Mucosa of descending colon (tissue), 3 donors: ENCODE results near the gene OR10H3. TPM values are rescaled to one million over a fixed set of nuclear protein-coding genes. Genes with fewer than 3 reads are reported as not detected.
A peak's percentile ranks its signal among the peaks of the same experiment; 100 is the strongest.

Experiments used
- ATAC-seq: fragments of 200-7000 bp; cut with Tn5 transposase; one replicate; pipeline ENCODE4 v1.9.1; 2020; ENCODE audit warnings: mild to moderate bottlenecking, moderate library complexity
- DNase-seq, 3 donors: peaks; one replicate each; pipeline ENCODE4 v3.0.0-alpha.2; 2020
- H3K36me3 ChIP-seq: fragments of 200-600 bp; one replicate; pipeline ENCODE4 v1.8.0; 2021; ENCODE audit warnings: low read depth, mild to moderate bottlenecking
- H3K4me1 ChIP-seq: fragments of 200-600 bp; one replicate; pipeline ENCODE4 v1.8.0; 2021; ENCODE audit warnings: low read depth, mild to moderate bottlenecking
- H3K4me3 ChIP-seq: fragments of 200-600 bp; one replicate; pipeline ENCODE4 v1.8.0; 2021; ENCODE audit warnings: mild to moderate bottlenecking
- H3K9me3 ChIP-seq: fragments of 200-600 bp; one replicate; pipeline ENCODE4 v1.8.0; 2021; ENCODE audit warnings: mild to moderate bottlenecking
- intact Hi-C, 2 donors: fragments of 100-400 bp; cut with DNase I in 1 of 2; cut with micrococcal nuclease in 1 of 2; formaldehyde crosslinking; loops; one replicate each; pipeline versions ENCODE4 v1.11.0 to v1.11.1; 2022; cut with DNase I, micrococcal nuclease
- total RNA-seq, 3 donors: library from RNA; stranded (reverse); fragmentation: NEBNext Ultra II Directional in 2 of 3; extraction: Animal tissue kit (Norgen Biotek cat#: 25700) in 2 of 3; gene quantifications; one replicate each; pipeline versions ENCODE4 v1.2.1 to v1.2.4, GENCODE V29; 2021 to 2023
- TF ChIP-seq, protein P1 (sequence below): fragments of 200-600 bp; IDR thresholded peaks from one replicate; pipeline ENCODE4 v1.8.0; 2022; ENCODE audit warnings: antibody characterized with exemption, mild to moderate bottlenecking
- donor health status: DM: no; HTN: no; CAD: no; lungs with moderate emphysema.
- donor health status: DM: no; HTN: no; CAD: no.
- donor health status: DM: no; HTN: yes; CAD: no.

Gene OR10H3
- total RNA-seq, 3 donors from 2014 or later, result not detected

DNA sequence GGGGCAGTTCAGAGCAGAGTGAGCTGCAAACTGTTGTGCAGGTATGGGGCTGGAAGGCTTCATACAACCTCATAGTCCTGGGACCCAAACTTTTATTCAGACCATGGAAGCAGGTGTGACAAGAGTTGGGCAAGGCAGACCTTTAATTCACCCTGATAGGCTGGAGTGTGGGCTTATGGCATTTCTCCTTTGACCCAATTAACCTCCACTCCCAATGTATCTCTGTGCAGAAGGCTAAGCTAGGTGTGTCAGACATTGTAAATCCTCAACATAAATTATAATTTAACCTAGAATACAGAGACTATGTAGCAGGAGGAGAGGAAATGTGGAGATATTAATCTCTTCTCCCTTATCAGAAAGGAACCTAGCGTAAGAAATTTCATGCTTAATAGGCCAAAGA lies 22.1 kb upstream of the OR10H3 start:
- intact Hi-C loops, result no loop called here

GRCh38 chr19:15717809-15718208 lies 20.0 kb upstream of the OR10H3 start:
- H3K9me3 ChIP-seq, result no peaks in the 10 kb centered on the region
- H3K36me3 ChIP-seq, result no peaks in the 10 kb centered on the region
- DNase-seq, result no peak
- ATAC-seq, result no peak
- TF ChIP-seq, protein P1, sequence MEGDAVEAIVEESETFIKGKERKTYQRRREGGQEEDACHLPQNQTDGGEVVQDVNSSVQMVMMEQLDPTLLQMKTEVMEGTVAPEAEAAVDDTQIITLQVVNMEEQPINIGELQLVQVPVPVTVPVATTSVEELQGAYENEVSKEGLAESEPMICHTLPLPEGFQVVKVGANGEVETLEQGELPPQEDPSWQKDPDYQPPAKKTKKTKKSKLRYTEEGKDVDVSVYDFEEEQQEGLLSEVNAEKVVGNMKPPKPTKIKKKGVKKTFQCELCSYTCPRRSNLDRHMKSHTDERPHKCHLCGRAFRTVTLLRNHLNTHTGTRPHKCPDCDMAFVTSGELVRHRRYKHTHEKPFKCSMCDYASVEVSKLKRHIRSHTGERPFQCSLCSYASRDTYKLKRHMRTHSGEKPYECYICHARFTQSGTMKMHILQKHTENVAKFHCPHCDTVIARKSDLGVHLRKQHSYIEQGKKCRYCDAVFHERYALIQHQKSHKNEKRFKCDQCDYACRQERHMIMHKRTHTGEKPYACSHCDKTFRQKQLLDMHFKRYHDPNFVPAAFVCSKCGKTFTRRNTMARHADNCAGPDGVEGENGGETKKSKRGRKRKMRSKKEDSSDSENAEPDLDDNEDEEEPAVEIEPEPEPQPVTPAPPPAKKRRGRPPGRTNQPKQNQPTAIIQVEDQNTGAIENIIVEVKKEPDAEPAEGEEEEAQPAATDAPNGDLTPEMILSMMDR, result no peak
- intact Hi-C loops, result no loop called here
- peaks cover 7% of the 10 kb centered on the region for H3K4me1 ChIP-seq
- no peak overlapping the region for H3K4me3 ChIP-seq

More for the DNA sequence above, 22.1 kb upstream of the OR10H3 start:
- H3K4me1 ChIP-seq, result peaks cover 7% of the 10 kb centered on the region
- H3K4me3 ChIP-seq, result no peak overlapping the region
- TF ChIP-seq, protein P1, result no peak
- ATAC-seq (peak; percentile 88), DNase-seq (peak in 1 of 3 donors; percentile 21)
- H3K9me3 ChIP-seq, result no peaks in the 10 kb centered on the region
- H3K36me3 ChIP-seq, result no peaks in the 10 kb centered on the region

GRCh38 chr19:15721268-15721667 lies 16.5 kb upstream of the OR10H3 start:
- Histone ChIP-seq H3K4me1 (peaks cover 3% of the 10 kb centered on the region), H3K36me3 (no peaks in the 10 kb centered on the region), H3K9me3 (no peaks in the 10 kb centered on the region), H3K4me3 (no peak overlapping the region)
- TF ChIP-seq, protein P1, result no peak
- DNase-seq (no peak), ATAC-seq (no peak)
- intact Hi-C loops, result no loop called here

DNA sequence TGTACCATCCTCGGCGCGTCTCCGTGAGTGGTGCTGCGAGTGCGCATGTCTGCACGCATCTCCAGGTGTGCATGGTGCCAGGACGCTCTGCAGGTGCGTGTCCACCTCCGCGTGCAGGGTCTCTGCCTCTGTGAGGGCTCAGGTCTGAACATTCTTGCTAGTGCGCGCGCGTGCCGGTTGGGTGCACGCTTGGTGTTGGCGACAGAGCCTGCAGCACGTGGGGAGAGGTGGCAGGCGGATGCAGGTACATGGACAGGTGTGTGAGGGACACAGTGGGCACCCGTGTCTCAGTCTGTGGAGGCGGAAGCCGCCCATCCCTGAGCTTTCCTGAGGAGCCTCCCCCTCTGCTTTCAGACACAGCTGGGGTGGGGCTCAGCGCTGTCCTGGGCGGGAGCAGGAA lies 14.8 kb upstream of the OR10H3 start:
- H3K4me1 ChIP-seq, result no peaks in the 10 kb centered on the region
- no peaks in the 10 kb centered on the region for H3K9me3 ChIP-seq
- no peak overlapping the region for H3K4me3 ChIP-seq
- ATAC-seq (peak; percentile 17), DNase-seq (no peak)
- intact Hi-C loops, result no loop called here
- H3K36me3 ChIP-seq, result no peaks in the 10 kb centered on the region
- TF ChIP-seq, protein P1, result no peak

DNA sequence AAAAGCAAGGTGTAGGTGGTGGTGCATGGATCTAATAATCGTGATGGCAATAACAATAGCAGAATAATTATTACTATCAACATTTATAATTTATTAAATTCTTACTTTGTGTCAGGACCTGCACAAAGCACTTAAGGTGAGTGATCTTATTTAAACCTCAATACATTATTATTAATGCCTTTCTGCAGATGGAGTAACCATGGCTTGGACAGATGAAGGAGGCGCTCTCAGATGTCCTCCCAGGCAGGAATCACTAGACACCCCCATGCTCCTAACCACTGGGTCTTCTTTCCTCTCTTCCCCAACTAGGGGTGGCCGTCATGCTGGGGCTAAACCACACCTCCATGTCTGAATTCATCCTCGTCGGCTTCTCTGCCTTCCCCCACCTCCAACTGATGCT lies 10.1 kb upstream of the OR10H3 start, which contains the start of gene OR10H2:
Gene OR10H2 (plus strand): TSS at position 301 of the 400 bp plus-strand sequence. CDS start 20 bp downstream, at position 321.
- TF ChIP-seq, protein P1, result no peak
- H3K4me3 ChIP-seq, result no peak within 1 kb of the TSS
- H3K4me1 ChIP-seq, result no peaks in the 10 kb centered on the region
- no peaks in the 10 kb centered on the region for H3K9me3 ChIP-seq
- no peaks in the 10 kb centered on the region for H3K36me3 ChIP-seq
- intact Hi-C loops, result no loop called here
- DNase-seq, result no peak
- no peak for ATAC-seq

- TF ChIP-seq, protein P1, result no peak
- no peaks in the 10 kb centered on the region for H3K36me3 ChIP-seq
- no peak overlapping the region for H3K4me3 ChIP-seq
- DNase-seq (no peak), ATAC-seq (no peak)
- intact Hi-C loops, result no loop called here
- H3K9me3 ChIP-seq, result no peaks in the 10 kb centered on the region
- no peaks in the 10 kb centered on the region for H3K4me1 ChIP-seq
Observed at GRCh38 chr19:15730538-15730937, 7.2 kb upstream of the OR10H3 start.
